Mesenteric fat pad (tissue), 1 donor: ENCODE measurements around the gene DIPK1A. TPM values are rescaled to one million over a fixed set of nuclear protein-coding genes. Genes with fewer than 3 reads are reported as not detected.

Experiments used
- DNase-seq: peaks from one replicate; pipeline ENCODE4 v3.0.0-alpha.2; 2020; ENCODE audit warnings: low spot score
- long read RNA-seq: library from polyadenylated mRNA; unstranded; transcript quantifications from one replicate; pipeline ENCODE4 v2.0.0, GENCODE V29; 2020
- total RNA-seq: library from RNA; stranded (reverse); fragmentation: NEBNext Ultra II Directional; extraction: Animal tissue kit (Norgen Biotek cat#: 25700); gene quantifications from one replicate; pipeline ENCODE4 v1.2.1, GENCODE V29; 2021
- donor health status: DM: yes; HTN: yes; CAD: no.

The DIPK1A gene
- total RNA-seq, result 25.9 TPM
- long read RNA-seq, transcript FAM69A-201 (5 exons, 2,574 nt), result major isoform, 53 of 72 reads
- long read RNA-seq, partial matches to known transcripts, result 3 of 72 reads
- long read RNA-seq, other reads (novel, unspliced or antisense), result 14 of 72 reads

- DNase-seq, result no peak
Measured at GRCh38 chr1:92961131-92961895, at the start of gene DIPK1A. TSS of gene DIPK1A (minus strand) at chr1:92961462. CDS start at chr1:92961429, 33 bp downstream.

- no peak for DNase-seq
Measured at GRCh38 chr1:93007941-93008577, 46.8 kb upstream of the DIPK1A start.

GRCh38 chr1:93005252-93005598, 44.0 kb upstream of the DIPK1A start:
- no peak for DNase-seq

GRCh38 chr1:93004566-93005251, 43.4 kb upstream of the DIPK1A start:
- DNase-seq, result no peak

GRCh38 chr1:93003981-93004380, 42.7 kb upstream of the DIPK1A start:
- DNase-seq, result no peak

- no peak for DNase-seq
Measured at GRCh38 chr1:93002781-93003180, 41.5 kb upstream of the DIPK1A start.

- DNase-seq, result no peak
Measured at GRCh38 chr1:93001893-93002292, 40.6 kb upstream of the DIPK1A start.

GRCh38 chr1:93000751-93001175, 39.5 kb upstream of the DIPK1A start:
- DNase-seq, result no peak

GRCh38 chr1:93000291-93000690, 39.0 kb upstream of the DIPK1A start:
- no peak for DNase-seq

GRCh38 chr1:92998821-92999220, 37.6 kb upstream of the DIPK1A start:
- no peak for DNase-seq

- DNase-seq, result no peak
Measured at GRCh38 chr1:92995441-92996430, 34.5 kb upstream of the DIPK1A start.

- DNase-seq, result no peak
Measured at GRCh38 chr1:92994105-92994712, 32.9 kb upstream of the DIPK1A start.

- no peak for DNase-seq
Measured at GRCh38 chr1:92993581-92993980, 32.3 kb upstream of the DIPK1A start.

GRCh38 chr1:92992877-92993276, 31.6 kb upstream of the DIPK1A start:
- DNase-seq, result no peak

GRCh38 chr1:92992054-92992453, 30.8 kb upstream of the DIPK1A start:
- no peak for DNase-seq

GRCh38 chr1:92990828-92991227, 29.6 kb upstream of the DIPK1A start:
- DNase-seq, result no peak

GRCh38 chr1:92989936-92990583, 28.8 kb upstream of the DIPK1A start:
- no peak for DNase-seq

- no peak for DNase-seq
Measured at GRCh38 chr1:92989253-92989652, 28.0 kb upstream of the DIPK1A start.

- no peak for DNase-seq
Measured at GRCh38 chr1:92987462-92987861, 26.2 kb upstream of the DIPK1A start.

GRCh38 chr1:92985101-92985500, 23.8 kb upstream of the DIPK1A start:
- no peak for DNase-seq
